ENCODE results near the gene UBE4A.

UBE4A gene

DNA sequence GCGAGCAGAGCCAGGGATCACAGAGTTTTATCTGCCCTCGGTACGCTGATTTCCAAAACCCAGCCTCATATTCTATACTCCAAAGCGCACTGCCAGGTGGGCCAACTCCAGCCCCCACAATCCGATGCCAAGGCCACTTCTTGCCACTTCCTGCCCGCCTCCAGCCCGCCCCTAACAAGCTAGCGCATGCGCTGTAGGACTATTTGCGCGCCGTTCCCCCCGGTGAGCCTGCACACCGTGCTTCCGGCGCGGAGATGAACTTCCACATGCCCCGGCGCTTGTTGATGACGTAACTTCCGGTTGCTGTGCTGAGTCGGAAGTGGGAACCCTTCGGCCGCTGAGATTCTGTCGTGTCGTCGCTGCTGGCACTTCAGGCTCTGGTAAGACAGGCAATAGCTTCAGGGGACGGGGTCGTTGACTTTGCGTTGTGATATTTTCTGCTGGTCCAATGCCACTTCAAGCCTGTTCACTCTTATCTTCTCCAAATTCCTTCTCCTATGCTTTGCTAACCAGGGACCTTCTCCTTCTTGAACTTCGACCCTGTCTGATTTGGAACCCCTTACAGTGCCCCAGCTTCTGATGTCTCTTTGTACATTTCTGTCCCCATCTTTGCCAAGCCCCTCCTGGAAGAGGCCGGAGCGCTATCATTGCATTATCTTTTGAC is at the start of gene UBE4A:
TSS of gene UBE4A (plus strand) at position 306 of the 664 bp plus-strand sequence. CDS start 5,481 bp downstream, outside the sequence.
- peak; percentile 66 to 97 (median 88) for DNase-seq

- no peak for DNase-seq
Measured at GRCh38 chr11:118310271-118310670, 49.1 kb upstream of the UBE4A start.

DNA sequence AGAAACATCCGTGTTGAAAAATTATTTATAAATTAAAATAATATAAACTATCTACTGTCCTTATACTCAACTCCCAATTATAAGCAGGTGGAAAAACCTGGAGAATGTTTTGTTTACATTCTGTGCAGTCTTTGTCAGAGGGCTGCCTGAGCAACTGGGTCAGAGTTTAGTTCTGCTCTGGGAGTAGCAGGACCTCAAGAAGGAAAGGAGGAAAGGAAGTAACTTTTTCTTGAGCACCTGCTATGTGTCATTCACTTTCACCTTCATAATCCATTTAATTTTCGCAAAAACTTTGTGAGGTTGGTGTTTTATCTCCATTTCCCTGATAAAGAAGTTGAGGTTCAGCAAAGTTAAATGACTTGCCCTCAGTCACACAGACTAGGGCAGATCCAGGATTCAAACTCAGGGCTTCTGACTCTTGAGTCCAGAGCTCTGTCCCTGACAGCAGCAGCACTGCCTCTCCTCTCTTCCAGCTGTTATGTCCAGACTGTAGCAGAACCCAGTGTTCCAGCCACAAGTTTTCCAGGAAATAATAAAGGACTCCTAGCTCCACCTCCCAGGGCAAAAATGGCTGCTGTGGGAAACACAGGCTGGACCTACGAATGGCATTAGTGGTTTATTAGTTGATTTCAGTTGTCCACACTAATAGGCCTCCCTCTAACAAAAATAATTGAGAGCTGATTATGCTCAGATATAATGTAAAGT is 48.5 kb upstream of the UBE4A start:
- DNase-seq, result no peak

DNA sequence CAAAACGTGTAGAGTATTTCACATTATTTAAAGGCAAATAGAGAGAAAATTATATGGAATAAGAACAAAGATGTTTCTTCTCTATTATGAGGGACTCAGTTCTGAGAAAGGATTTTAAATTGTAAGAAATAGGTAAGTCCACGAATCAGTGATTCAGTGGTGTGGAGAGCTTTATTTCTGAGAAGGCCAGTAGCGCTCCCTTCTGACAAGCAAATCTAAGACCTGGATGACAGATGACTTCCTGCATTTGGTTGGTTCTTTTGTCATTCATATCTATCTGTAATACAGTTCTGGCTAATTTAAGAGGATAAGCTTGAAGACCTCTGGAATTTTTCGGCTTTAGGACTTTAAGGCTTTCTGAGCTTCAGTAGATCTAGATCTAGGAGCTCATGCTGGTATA is 47.9 kb upstream of the UBE4A start:
- DNase-seq, result no peak

- no peak for DNase-seq
Measured at GRCh38 chr11:118312328-118312727, 47.1 kb upstream of the UBE4A start.

DNA sequence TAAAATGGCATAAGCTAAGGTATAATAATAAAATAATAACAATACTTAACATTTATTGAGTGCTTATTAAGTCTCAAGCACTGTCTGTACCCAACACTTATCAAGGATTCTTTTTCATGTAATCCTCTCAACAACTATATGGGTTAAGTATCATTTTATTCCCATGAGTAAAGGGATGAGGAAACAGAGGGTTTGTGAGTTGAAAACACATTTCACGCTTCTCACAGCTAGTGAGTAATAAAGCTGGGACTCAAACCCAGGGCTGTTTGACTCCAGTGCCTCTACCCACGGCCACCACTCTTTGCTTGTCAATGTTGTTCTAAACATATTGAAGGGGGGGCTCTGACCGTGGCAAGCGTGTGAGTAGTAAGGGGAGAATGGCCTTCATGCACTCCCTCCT is 46.2 kb upstream of the UBE4A start:
- no peak for DNase-seq

DNA sequence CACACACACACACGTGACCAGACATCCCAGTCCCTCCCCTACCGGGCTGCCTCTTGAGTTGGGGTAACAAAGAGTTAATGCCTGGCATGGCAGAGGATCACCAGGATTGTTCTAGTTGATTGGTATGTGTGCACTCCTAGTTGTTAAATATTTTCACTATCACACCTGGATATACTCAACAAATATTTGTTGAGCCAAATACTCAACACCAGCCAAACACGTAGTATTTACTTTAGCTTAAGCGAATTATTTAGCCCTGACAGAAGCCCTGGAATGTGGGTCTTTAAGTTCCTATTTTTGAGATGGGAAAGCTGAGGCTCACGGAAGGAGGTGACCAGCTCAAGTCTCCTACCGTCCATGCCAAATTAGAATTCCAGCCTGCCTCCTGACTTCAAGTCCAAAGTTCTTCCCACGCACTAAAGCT is 44.4 kb upstream of the UBE4A start:
- DNase-seq, result no peak

- no peak for DNase-seq
Measured at GRCh38 chr11:118318124-118318523, 41.3 kb upstream of the UBE4A start.

GRCh38 chr11:118318581-118319336 is 40.6 kb upstream of the UBE4A start:
- no peak for DNase-seq

- peak in 2 of 14 donors; percentile 9 for DNase-seq
Measured at GRCh38 chr11:118319337-118319707, 40.1 kb upstream of the UBE4A start.

DNA sequence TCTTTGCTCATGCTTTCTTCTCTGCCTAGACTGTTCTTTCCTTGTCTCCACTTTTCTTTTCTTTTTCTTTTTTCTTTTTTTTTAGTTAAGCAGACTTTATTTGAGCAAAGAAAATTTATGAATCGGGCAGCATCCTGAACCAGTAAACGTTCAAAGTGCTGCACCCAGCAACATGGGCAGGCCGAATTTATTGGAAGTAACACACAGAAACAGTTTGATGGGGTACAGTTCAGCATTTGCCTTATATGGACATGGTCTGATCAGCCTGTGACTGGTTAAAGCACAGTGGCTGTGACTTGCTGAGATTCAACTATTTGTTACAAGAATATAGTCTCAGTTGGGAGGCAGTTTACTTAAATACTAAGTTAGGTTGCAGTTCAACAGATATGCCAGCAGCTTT is 38.9 kb upstream of the UBE4A start:
- no peak for DNase-seq

- no peak for DNase-seq
Measured at GRCh38 chr11:118321386-118322082, 37.9 kb upstream of the UBE4A start.

GRCh38 chr11:118322721-118323120 is 36.7 kb upstream of the UBE4A start:
- DNase-seq, result no peak

- no peak for DNase-seq
Measured at GRCh38 chr11:118325283-118325682, 34.1 kb upstream of the UBE4A start.

DNA sequence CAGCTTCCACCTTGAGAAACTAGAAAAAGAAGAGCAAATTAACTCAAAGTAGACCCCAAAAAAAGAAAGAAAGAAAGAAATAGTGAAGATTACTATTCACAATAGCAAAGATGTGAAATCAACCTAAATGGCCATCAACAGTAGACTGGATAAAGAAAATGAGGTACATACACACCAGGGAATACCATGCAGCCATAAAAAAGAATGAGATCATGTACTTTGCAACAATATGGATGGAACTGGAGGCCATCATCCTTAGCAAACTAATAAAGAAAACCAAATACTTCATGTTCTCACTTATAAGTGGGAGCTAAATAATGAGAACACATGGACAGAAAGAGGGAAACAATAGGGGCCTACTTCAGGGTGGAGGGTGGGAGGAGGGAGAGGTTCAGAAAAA is 30.7 kb upstream of the UBE4A start:
- DNase-seq, result no peak

- DNase-seq, result no peak
Measured at GRCh38 chr11:118334745-118335144, 24.7 kb upstream of the UBE4A start.

DNA sequence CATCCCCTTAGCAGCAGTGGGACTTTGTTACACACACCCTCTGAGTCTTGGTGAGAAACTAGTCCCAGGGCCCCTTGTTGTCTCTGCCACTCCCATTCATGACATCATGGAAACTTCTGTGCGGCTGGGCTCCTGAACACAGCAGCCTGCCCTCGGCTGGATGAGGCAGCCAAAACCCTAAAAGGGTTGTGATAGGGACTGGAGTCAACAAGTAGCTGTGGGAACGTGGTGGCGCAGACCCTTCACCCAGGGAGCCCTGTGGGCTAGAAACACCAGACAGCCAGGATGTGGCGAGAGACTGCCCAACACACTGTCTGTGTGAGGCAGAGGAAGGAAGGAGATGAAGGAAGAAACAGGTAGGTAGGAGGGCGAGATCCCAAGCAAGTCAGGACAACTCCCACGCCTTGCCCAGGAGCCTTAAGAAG is 20.8 kb upstream of the UBE4A start:
- DNase-seq, result no peak

DNA sequence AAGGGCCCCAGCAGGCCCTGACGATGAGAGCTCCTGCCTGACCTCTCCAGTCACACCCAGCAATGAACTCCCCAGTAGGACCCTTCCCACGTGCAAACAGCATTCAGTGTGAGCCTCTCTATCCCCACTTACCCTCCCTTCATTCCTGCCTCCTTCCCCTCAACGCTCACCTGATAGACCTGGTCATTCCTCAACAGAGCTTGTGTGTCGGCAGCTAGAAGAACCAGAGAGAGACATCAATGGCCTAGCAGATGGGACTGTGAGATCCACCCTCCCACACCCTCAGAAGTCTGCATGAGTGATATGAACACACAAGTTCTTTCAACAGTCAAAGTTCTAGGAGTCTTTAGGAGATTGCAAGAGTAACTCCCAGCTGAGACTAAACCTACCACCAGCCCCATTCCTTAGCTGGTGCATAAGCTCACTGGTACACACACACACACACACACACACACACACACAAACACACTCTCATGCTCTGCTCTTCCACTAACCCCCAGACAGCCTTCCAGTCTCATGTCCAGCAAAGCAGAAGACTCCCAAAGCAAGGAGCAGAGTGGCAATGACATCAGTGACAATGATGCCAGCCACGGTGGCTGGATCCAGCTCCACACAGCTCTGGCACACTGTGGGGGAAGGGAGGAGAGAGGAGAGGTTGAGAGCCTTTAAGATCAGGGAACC is 20.0 kb upstream of the UBE4A start:
- DNase-seq, result no peak

DNA sequence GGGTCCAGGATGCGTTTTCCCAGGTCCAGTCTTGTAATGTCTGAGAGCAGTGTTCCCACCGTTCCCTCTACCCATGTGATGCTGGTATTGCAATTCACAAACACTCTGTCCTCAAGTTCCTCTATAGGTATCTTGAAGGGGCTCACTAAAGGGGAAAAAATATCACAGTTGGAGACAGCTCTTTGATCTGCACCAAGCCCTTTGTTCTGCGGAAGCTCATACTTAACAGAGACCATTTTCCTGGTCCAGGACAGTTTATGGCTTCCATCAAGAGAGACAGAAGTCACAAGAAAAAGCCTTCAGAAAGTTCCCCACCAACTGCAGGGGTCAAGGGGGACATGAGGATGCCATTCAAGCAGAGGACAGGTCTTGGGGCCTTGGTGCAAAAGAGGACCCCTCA is 19.0 kb upstream of the UBE4A start:
- no peak for DNase-seq

DNA sequence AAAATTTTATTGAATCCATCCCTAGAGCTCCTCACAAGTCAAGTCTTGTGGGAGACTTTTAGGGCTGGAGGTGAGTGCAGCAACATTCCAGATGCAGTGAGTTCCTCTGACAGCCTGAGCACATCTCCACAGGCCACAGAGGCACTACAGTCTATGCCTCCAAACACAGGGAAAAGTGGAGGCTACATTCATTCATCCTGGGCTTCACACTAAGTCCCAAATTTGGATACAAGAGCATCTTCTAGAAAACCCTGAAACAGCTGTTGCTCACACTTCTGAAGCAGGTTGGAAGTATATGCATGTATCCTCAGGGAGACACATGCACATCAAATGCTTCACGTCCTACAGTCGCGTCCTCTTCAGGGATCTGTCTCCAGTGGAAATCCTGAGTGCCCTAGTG is 18.1 kb upstream of the UBE4A start:
- DNase-seq, result no peak

DNA sequence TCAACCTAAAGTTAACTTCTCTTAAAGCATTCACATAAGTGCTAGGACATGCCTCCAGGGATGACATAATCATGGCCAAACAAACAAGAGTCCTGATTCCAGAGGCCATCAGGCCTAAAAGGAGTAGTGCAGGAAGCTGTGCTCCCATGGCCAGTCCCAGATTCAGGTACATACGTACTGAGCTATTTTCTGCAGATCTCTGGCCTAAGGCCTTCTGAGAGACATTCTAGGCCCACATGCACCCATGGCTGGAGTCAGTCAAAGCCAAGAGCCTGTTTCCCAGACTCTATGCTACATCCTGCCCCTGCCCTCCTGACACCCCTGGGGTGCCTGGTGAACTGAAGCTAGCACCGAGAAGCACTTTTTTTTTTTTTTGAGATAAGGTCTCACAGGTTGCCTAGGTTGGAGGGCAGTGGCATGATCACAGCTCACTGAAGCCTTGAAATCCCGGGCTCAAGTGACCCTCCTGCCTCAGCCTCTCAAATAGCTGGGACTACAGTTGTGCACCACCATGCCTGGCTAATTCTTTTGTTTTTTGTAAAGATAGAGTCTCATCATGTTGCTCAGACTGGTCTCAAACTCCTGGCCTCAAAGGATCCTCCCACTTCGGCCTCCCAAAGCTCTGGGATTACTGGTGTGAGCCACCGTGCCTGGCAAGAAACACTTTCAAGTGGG is 17.4 kb upstream of the UBE4A start:
- DNase-seq, result no peak

Measured in C1 segment of cervical spinal cord (tissue), 14 donors.